Heart left ventricle (tissue), 16 donors: ENCODE data around the gene MAMDC2. TPM values are rescaled to one million over a fixed set of nuclear protein-coding genes. Genes with fewer than 3 reads are reported as not detected.
A peak's percentile ranks its signal among the peaks of the same experiment; 100 is the strongest.

Experiments
- ATAC-seq, 4 donors: fragments of 200-7000 bp; cut with Tn5 transposase; one replicate each; pipeline ENCODE4 v1.9.1; 2020 to 2022; ENCODE audit warnings: moderate library complexity in 4 of 4, mild to moderate bottlenecking in 3 of 4, moderate number of reproducible peaks in 1 of 4
- DNase-seq, 5 donors: peaks; one replicate each; pipeline ENCODE4 v3.0.0-alpha.2; 2020
- H3K27ac ChIP-seq, 12 donors: fragments of 200-600 bp; sonication (generic) in 4 of 12; one replicate each; pipeline versions ENCODE4 v1.5.0 to v1.8.0; 2016 to 2022; ENCODE audit warnings: mild to moderate bottlenecking in 2 of 12
- H3K27me3 ChIP-seq, 9 donors: fragments of 200-600 bp; sonication (generic) in 2 of 9; one replicate each; pipeline versions ENCODE4 v1.5.1 to v1.8.0; 2016 to 2022; ENCODE audit warnings: mild to moderate bottlenecking in 3 of 9
- H3K36me3 ChIP-seq, 9 donors: fragments of 200-600 bp; sonication (generic) in 2 of 9; one replicate each; pipeline versions ENCODE4 v1.5.0 to v1.8.0; 2018 to 2022; ENCODE audit warnings: mild to moderate bottlenecking in 2 of 9
- H3K4me1 ChIP-seq, 12 donors: fragments of 200-600 bp; sonication (generic) in 4 of 12; one replicate each; pipeline versions ENCODE4 v1.5.0 to v1.8.0; 2016 to 2022; ENCODE audit warnings: mild to moderate bottlenecking in 3 of 12
- H3K4me3 ChIP-seq, 12 donors: fragments of 200-600 bp; sonication (generic) in 4 of 12; one replicate each; pipeline versions ENCODE4 v1.5.0 to v1.8.0; 2017 to 2022; ENCODE audit warnings: mild to moderate bottlenecking in 9 of 12, moderate library complexity in 4 of 12
- H3K9me3 ChIP-seq, 12 donors: fragments of 200-600 bp; sonication (generic) in 4 of 12; one replicate each; pipeline versions ENCODE4 v1.5.0 to v1.8.0; 2016 to 2022; ENCODE audit warnings: mild to moderate bottlenecking in 1 of 12
- POLR2A ChIP-seq, 2 donors: fragments of 450-650 bp; IDR thresholded peaks; one replicate each; pipeline ENCODE4 v1.6.1; 2017; ENCODE audit warnings: antibody characterized with exemption in 2 of 2, mild to moderate bottlenecking in 2 of 2, moderate library complexity in 2 of 2
- WGBS, 4 donors: extraction: QIAGEN DNeasy Blood & Tissue Kit in 2 of 4; methylation state at CpG; one replicate each; pipeline versions ENCODE4 v1.1.5 to v1.1.7; 2013 to 2018; 5-methylcytosine and 5-hydroxymethylcytosine counted together
- intact Hi-C, 10 donors: fragments of 100-400 bp; cut with DNase I; formaldehyde crosslinking; loops; one replicate each; pipeline versions ENCODE4 v1.11.1 to v1.14.2; 2022
- polyA plus RNA-seq, 2 donors: library from polyadenylated mRNA; stranded (reverse); fragments of 200-250 nt; gene quantifications; one replicate each; pipeline ENCODE4 v1.2.3, GENCODE V29; 2013
- total RNA-seq, 9 donors: library from RNA; depleted of rRNA in 2 of 9; stranded (reverse); fragments of >200 nt in 2 of 9; fragmentation: NEBNext Ultra II Directional in 3 of 9; extraction: Animal tissue kit (Norgen Biotek cat#: 25700) in 3 of 9; gene quantifications; one replicate each; pipeline versions ENCODE4 v1.1.0 to v1.2.4, GENCODE V29; 2016 to 2023
- TF ChIP-seq, protein P1 (sequence below), 12 donors: fragments of 200-600 bp; sonication (generic) in 4 of 12; IDR thresholded peaks; one replicate each; pipeline versions ENCODE4 v1.5.0 to v1.8.0; 2018 to 2022; ENCODE audit warnings: antibody characterized with exemption in 12 of 12, mild to moderate bottlenecking in 5 of 12
- donor health status: ischemic (EF 13 %, LVEDD 7.1; RV severe dilation, severe dysfunction).
- donor health status: healthy with polysubstance abuse.
- donor health status: DM: no; HTN: yes; CAD: no.
- donor health status: DM: no; HTN: no; CAD: no.
- donor health status: ischemic (EF 25% LVEDD 6.9; RV normal size, moderate dysfunction).
- donor health status: ischemic (EF 25% LVEDD 5.7; RV mildly dilated, moderate dysfunction).
- donor health status: healthy.
- donor health status: DM: yes; HTN: yes; CAD: no.
- donor health status: ischemic (EF 35%, LVEDD 5.7; RV mildly dilated, moderate dysfunction).
- donor health status: nonischemic (EF 11% LVEDD 7.7; RV severe dilation, severe dysfunction).
- donor health status: DM: yes; HTN: yes; CAD: no.
- donor health status: PGD.
- donor health status: ischemic (EF 29% LVEDD 5.4; RV normal size, mild dysfunction).
- donor health status: nonischemic (EF 23%, LVEDD 6.1; RV moderate dilation, normal function).

MAMDC2 gene
- total and polyA plus RNA-seq, 11 donors: 2.5 to 23.9 (median 5.1) TPM

DNA sequence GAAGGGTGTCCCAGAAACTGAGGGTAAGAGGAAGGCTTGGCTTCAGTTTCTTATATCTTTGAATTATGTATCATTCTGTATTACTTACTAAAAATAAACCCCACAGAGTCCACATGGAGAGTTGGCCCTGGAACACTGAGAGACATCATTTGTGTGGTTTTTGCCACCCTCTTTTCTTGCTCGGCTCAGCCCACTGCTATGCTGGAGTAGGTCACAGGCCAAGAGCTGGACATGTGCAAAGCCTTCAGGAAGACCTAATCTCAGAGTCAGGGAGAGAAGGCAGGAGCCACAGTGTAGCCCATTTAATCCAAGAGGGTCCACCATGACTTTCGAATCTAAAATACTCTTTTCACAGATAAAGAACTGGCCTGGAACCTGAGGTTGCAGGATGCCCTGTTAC, 47.5 kb downstream of the MAMDC2 start:
- WGBS, 4 donors: 58 to 73% (median 66%) methylated on average over 2 of the region's 2 CpGs
- TF ChIP-seq, protein P1, sequence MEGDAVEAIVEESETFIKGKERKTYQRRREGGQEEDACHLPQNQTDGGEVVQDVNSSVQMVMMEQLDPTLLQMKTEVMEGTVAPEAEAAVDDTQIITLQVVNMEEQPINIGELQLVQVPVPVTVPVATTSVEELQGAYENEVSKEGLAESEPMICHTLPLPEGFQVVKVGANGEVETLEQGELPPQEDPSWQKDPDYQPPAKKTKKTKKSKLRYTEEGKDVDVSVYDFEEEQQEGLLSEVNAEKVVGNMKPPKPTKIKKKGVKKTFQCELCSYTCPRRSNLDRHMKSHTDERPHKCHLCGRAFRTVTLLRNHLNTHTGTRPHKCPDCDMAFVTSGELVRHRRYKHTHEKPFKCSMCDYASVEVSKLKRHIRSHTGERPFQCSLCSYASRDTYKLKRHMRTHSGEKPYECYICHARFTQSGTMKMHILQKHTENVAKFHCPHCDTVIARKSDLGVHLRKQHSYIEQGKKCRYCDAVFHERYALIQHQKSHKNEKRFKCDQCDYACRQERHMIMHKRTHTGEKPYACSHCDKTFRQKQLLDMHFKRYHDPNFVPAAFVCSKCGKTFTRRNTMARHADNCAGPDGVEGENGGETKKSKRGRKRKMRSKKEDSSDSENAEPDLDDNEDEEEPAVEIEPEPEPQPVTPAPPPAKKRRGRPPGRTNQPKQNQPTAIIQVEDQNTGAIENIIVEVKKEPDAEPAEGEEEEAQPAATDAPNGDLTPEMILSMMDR (IDR thresholded peaks at IDR 0.05): no peak
- no peak for TF ChIP-seq POLR2A (IDR thresholded peaks at IDR 0.05)

DNA sequence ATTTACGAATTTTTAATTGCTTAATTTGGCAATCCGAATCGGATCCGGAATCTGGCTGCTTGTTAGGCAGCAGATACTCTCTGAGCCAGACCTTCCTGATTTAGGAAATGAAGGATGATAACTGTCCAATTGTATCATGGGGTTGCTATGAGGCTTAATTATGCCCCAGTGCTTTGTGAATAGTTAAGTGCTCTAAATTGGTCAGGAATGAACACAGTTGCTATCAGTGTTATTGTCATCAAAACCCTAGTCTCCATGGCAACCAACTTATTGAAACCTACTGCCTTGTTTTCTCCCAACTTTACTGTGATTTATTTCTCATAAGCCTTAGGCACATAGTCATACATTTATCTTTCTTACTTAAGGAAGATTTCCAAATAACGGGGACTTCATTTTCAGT, 47.9 kb downstream of the MAMDC2 start:
- 63 to 69% (median 66%) methylated on average over 5 of the region's 5 CpGs for WGBS, 4 donors
- Histone ChIP-seq H3K4me3 (no peak overlapping the region), H3K4me1 (peaks cover 0 to 32% (median 3%) of the 10 kb centered on the region in 12 donors), H3K27ac (peak overlapping the region in 3 of 12 donors; percentile 26 to 59 (median 48)), H3K36me3 (no peaks in the 10 kb centered on the region), H3K9me3 (no peaks in the 10 kb centered on the region), H3K27me3 (no peaks in the 10 kb centered on the region)
- ATAC-seq (peak in 2 of 4 donors; percentile 26 to 63), DNase-seq (no peak)
- intact Hi-C loops: loop anchor here in 2 of 10 donors (5.0 to 10.0 kb wide), 2 partner anchors 44 to 53 kb away; no protein-coding TSS in a partner anchor
- TF ChIP-seq, protein P1 (IDR thresholded peaks at IDR 0.05): no peak

More for the DNA sequence above, 47.5 kb downstream of the MAMDC2 start:
- H3K4me3 ChIP-seq: no peak overlapping the region
- H3K9me3 ChIP-seq: no peaks in the 10 kb centered on the region
- no peaks in the 10 kb centered on the region for H3K36me3 ChIP-seq
- ATAC-seq (peak in 1 of 4 donors; percentile 16), DNase-seq (no peak)
- intact Hi-C loops: loop anchor here in 2 of 10 donors (5.0 to 10.0 kb wide), 2 partner anchors 44 to 54 kb away; no protein-coding TSS in a partner anchor
- H3K4me1 ChIP-seq: peaks cover 0 to 35% (median 3%) of the 10 kb centered on the region in 12 donors
- H3K27me3 ChIP-seq: no peaks in the 10 kb centered on the region
- peak overlapping the region in 3 of 12 donors; percentile 7 to 59 (median 26) for H3K27ac ChIP-seq

DNA sequence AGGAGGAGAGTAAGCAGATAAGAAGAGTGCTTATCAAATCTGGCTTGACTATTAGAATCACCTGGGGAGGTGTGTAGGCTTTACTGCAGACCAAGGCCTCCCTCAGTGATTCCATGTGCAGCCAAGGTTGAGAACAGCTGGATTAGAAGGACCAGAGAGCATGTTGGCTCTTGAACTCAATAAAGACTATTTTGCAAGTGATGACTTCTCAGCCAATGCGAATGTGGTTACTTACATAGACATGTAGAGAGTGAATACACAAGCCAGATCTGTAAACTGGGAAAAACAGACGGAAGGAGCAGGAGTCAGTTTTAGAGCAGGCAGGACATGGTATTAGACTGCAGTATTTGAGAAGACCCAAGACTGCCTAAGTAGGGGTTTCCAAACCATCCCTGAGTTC, 48.5 kb downstream of the MAMDC2 start:
- H3K27me3 ChIP-seq: no peaks in the 10 kb centered on the region
- ATAC-seq: peak in 3 of 4 donors; percentile 16 to 34 (median 31)
- H3K36me3 ChIP-seq: no peaks in the 10 kb centered on the region
- H3K4me3 ChIP-seq: no peak overlapping the region
- 55 to 83% (median 79%) methylated on average over 2 of the region's 2 CpGs for WGBS, 4 donors
- peaks cover 0 to 29% (median 1%) of the 10 kb centered on the region in 12 donors for H3K4me1 ChIP-seq
- no peak for DNase-seq
- intact Hi-C loops: loop anchor here in 2 of 10 donors (5.0 to 10.0 kb wide), 2 partner anchors 45 to 53 kb away; no protein-coding TSS in a partner anchor
- peak overlapping the region in 4 of 12 donors; percentile 3 to 48 (median 14) for H3K27ac ChIP-seq
- TF ChIP-seq POLR2A (IDR thresholded peaks at IDR 0.05): no peak
- TF ChIP-seq, protein P1 (IDR thresholded peaks at IDR 0.05): no peak
- no peaks in the 10 kb centered on the region for H3K9me3 ChIP-seq

DNA sequence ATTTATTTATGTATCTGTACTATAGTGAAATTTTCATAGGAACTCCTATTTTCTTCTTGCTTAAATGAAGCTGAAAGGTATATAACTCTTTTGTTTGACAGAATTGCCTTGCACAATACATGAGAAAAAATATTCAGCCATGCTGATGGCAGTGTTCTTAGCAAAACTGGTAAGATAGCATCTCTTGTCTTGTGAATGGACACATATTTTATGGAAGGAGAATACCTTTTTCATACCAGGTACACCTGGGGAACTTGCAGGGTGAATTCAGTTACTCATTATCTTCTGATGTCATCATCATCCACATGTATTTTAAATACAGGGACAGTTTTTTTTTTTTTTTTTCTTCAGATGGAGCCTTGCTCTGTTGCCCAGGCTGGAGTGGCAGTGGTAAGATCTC, 49.4 kb downstream of the MAMDC2 start:
- peak overlapping the region in 1 of 12 donors; percentile 46 for H3K27ac ChIP-seq
- H3K4me3 ChIP-seq: no peak overlapping the region
- DNase-seq (no peak), ATAC-seq (no peak)
- peaks cover 0 to 29% (median 1%) of the 10 kb centered on the region in 12 donors for H3K4me1 ChIP-seq
- no peak for TF ChIP-seq POLR2A (IDR thresholded peaks at IDR 0.05)
- TF ChIP-seq, protein P1 (IDR thresholded peaks at IDR 0.05): no peak
- H3K9me3 ChIP-seq: no peaks in the 10 kb centered on the region
- intact Hi-C loops: loop anchor here in 2 of 10 donors (5.0 to 10.0 kb wide), 2 partner anchors 46 to 52 kb away; no protein-coding TSS in a partner anchor
- H3K27me3 ChIP-seq: no peaks in the 10 kb centered on the region
- H3K36me3 ChIP-seq: no peaks in the 10 kb centered on the region
